Measurements from ENCODE around the gene KPTN. TPM values are rescaled to one million over a fixed set of nuclear protein-coding genes. Genes with fewer than 3 reads are reported as not detected.

Gene KPTN
- total RNA-seq: 9.1 to 12.0 TPM (median 9.7 TPM) in 3 replicates
- long read RNA-seq, transcript KPTN-201 (12 exons, 1,691 nt): major isoform, 8 of 10 reads
- long read RNA-seq, partial matches to known transcripts: 2 of 10 reads
- long read RNA-seq, other reads (novel, unspliced or antisense): 0 of 10 reads

DNA sequence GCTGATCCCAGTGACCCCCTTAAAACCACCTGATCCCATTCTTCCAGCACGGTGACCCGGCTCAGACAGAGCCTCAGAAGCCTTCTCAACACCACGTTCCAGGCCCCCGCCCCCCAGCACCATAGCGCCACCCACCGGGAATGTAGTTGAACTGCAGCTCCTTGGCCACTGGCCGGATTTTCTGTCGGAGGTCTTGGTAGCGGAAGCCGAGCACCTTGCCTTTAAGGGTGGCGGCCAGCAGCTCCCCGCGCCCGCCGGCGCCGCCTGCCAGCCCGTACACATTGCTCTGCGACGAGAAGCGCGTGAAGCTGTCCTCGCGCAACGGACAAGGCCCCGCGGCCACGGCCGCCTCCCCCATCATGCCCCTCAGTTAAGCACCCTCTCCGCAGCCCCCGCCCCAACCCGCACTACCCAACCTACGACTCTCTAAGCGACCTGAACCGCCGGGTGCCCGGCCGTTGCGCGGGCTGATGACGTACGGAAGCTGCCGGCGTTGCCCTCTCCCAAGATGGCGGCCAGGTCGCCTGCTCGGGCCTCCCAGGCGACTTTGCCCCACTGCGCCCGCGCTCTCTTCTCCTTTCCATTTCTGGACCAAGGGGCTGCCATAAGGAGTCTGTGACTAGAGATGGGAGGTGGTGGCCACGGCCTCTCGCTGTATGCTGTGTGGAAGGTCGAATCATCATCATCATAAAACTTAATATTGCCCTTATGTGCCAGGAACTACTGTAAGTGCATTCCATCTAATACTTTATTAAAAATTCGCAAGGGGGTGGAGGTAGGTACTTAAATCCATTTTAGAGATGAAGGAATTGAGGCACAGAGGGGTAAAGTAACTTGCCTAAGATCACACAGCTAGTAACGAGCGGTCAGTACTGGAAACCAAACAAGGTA is at the start of gene KPTN:
Gene KPTN, minus strand, starts transcription at position 420 of the 891 bp plus-strand sequence. Its CDS starts 59 bp downstream, at position 361.
- no peak for DNase-seq (ENCODE audit: low spot score)
- H3K27me3 Mint-ChIP-seq (ENCODE audit: low read depth): no peaks in the 10 kb centered on the region
- peak within 1 kb of the TSS; percentile 99 for H3K27ac Mint-ChIP-seq (ENCODE audit: unreplicated experiment)
- peaks cover 20% of the 10 kb centered on the region for H3K4me1 Mint-ChIP-seq (ENCODE audit: low read depth)
- H3K4me3 Mint-ChIP-seq (ENCODE audit: unreplicated experiment): peak within 1 kb of the TSS; percentile 98
- no peaks in the 10 kb centered on the region for H3K9me3 Mint-ChIP-seq (ENCODE audit: low read depth)
- TF ChIP-seq, protein P1, sequence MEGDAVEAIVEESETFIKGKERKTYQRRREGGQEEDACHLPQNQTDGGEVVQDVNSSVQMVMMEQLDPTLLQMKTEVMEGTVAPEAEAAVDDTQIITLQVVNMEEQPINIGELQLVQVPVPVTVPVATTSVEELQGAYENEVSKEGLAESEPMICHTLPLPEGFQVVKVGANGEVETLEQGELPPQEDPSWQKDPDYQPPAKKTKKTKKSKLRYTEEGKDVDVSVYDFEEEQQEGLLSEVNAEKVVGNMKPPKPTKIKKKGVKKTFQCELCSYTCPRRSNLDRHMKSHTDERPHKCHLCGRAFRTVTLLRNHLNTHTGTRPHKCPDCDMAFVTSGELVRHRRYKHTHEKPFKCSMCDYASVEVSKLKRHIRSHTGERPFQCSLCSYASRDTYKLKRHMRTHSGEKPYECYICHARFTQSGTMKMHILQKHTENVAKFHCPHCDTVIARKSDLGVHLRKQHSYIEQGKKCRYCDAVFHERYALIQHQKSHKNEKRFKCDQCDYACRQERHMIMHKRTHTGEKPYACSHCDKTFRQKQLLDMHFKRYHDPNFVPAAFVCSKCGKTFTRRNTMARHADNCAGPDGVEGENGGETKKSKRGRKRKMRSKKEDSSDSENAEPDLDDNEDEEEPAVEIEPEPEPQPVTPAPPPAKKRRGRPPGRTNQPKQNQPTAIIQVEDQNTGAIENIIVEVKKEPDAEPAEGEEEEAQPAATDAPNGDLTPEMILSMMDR (IDR thresholded peaks at IDR 0.05): peak; percentile 99
- H3K36me3 Mint-ChIP-seq (ENCODE audit: low read depth): no peaks in the 10 kb centered on the region

DNA sequence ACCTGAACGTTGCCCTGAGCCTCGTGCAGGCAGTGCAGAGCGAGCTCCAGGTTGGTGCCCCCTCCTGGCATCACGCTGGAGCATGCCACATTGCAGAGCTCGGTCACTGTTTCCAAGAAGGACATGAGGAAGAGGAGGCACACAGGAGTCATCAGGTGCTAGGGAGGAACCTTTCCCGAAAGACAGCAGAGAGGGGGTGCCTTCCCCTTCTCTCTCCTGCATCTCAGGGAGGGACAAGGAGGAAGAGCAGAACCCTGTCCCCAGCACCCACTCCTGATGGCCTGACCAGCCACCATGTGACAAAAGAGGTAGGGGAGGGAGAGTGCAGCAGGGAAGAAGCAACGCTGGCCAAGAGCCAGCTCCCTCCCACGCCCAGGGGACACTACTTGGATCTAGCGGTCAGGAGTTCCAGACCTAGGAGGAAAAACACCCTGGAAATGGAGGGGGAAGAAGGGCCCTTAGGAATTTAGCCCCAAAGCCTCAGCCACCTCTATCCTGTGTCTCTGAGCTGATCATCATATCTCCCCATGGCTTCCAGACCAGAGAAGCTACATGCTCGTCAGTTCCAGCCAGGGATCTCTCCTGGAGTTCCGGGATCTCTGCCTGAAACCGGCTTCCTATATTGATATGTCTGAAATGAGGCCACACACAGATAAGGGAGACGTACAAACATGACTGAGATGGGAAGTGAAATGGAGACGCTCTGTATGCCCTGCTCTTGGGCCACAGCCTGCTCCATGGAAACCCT is 47.8 kb upstream of the KPTN start:
- H3K27ac Mint-ChIP-seq (ENCODE audit: unreplicated experiment): no peak overlapping the region
- no peaks in the 10 kb centered on the region for H3K9me3 Mint-ChIP-seq (ENCODE audit: low read depth)
- no peak overlapping the region for H3K4me3 Mint-ChIP-seq (ENCODE audit: unreplicated experiment)
- no peak for DNase-seq (ENCODE audit: low spot score)
- no peaks in the 10 kb centered on the region for H3K4me1 Mint-ChIP-seq (ENCODE audit: low read depth)
- H3K36me3 Mint-ChIP-seq (ENCODE audit: low read depth): peaks cover 1% of the 10 kb centered on the region
- peaks cover 2% of the 10 kb centered on the region for H3K27me3 Mint-ChIP-seq (ENCODE audit: low read depth)
- TF ChIP-seq, protein P1 (IDR thresholded peaks at IDR 0.05): no peak

DNA sequence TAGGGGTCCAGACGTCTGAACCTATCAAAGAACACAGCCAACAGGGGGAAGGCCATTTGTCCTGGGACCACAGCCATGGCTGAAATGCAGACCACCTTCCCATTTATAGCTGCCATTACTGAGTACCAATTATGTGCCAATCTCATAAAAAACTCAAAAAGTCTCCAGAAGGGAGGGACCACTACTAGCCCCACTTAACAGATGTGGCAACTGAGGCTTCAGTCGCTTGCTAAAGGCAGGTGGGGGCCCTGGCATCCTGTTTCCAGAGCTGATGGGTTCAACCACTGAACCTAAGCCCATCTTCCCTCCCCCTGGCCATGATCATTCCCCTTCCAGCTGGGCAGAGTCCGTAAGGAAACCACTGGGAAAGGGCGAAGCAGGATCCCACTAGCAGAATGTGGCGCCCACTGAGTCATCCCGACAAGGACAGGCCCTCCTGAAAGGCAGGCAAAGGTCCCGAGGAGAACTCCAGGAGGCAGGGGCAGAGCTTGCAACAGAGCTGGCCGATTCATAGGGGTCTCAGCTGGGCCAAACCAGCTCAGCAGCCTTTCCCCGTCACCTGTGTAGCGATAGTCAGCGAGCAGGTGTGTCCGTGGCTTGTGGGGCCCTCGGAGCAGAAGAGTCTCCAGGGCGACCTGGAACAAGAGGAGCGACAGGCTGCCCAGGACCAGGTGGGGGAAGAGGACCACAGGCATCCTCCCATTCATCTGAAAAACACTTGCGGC is 45.2 kb upstream of the KPTN start:
- no peaks in the 10 kb centered on the region for H3K9me3 Mint-ChIP-seq (ENCODE audit: low read depth)
- TF ChIP-seq, protein P1 (IDR thresholded peaks at IDR 0.05): no peak
- no peaks in the 10 kb centered on the region for H3K4me1 Mint-ChIP-seq (ENCODE audit: low read depth)
- no peak overlapping the region for H3K4me3 Mint-ChIP-seq (ENCODE audit: unreplicated experiment)
- no peak overlapping the region for H3K27ac Mint-ChIP-seq (ENCODE audit: unreplicated experiment)
- peaks cover 2% of the 10 kb centered on the region for H3K27me3 Mint-ChIP-seq (ENCODE audit: low read depth)
- DNase-seq (ENCODE audit: low spot score): no peak
- H3K36me3 Mint-ChIP-seq (ENCODE audit: low read depth): no peaks in the 10 kb centered on the region

DNA sequence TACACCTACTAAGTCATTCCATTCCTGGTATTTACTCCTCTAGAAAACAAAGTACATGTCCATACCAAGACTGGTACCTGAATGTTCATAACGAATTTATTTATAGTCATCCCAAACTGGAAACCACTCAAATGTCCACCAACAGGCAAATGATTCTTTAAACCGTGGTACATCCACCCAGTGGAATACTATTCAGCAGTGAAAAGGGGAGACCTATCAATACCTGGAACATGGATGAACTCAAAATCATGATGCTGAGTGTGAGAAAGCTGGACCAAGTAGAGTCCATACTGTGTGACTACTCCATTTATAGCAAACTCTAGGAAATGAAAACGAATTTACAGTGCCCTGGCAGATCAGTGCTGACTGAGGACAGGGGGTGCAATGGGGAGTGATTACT is 42.8 kb upstream of the KPTN start:
- no peaks in the 10 kb centered on the region for H3K9me3 Mint-ChIP-seq (ENCODE audit: low read depth)
- no peaks in the 10 kb centered on the region for H3K27me3 Mint-ChIP-seq (ENCODE audit: low read depth)
- no peaks in the 10 kb centered on the region for H3K4me1 Mint-ChIP-seq (ENCODE audit: low read depth)
- no peaks in the 10 kb centered on the region for H3K36me3 Mint-ChIP-seq (ENCODE audit: low read depth)
- no peak for DNase-seq (ENCODE audit: low spot score)
- no peak overlapping the region for H3K4me3 Mint-ChIP-seq (ENCODE audit: unreplicated experiment)
- TF ChIP-seq, protein P1 (IDR thresholded peaks at IDR 0.05): no peak
- H3K27ac Mint-ChIP-seq (ENCODE audit: unreplicated experiment): no peak overlapping the region

Measured in chondrocyte (in vitro differentiated cells).